NCI-H1105 (cell line): ENCODE measurements around the gene NT5M.
"Not testable (repeated sequence)": the region's sequence is repeated elsewhere in the genome, so short reads cannot be mapped to it uniquely, and the experiment has no call there.

Experiments
- DNase-seq: peaks from one replicate; lab custom pipeline; 2025; lab: John Stamatoyannopoulos, UW

The NT5M gene

GRCh38 chr17:17303010-17303846, at the start of gene NT5M:
TSS of gene NT5M (plus strand) at chr17:17303373. CDS start at chr17:17303551, 178 bp downstream.
- DNase-seq, result peak; percentile 85

- no peak for DNase-seq
Observed at GRCh38 chr17:17253406-17253805, 49.8 kb upstream of the NT5M start.

- DNase-seq, result no peak
Observed at GRCh38 chr17:17254036-17254435, 49.1 kb upstream of the NT5M start.

GRCh38 chr17:17255689-17256088, 47.5 kb upstream of the NT5M start:
- not testable (repeated sequence) for DNase-seq

- DNase-seq, result no peak
Observed at GRCh38 chr17:17256316-17256715, 46.9 kb upstream of the NT5M start.

- no peak for DNase-seq
Observed at GRCh38 chr17:17258011-17258410, 45.2 kb upstream of the NT5M start.

GRCh38 chr17:17258998-17259397, 44.2 kb upstream of the NT5M start:
- no peak for DNase-seq

GRCh38 chr17:17264430-17264829, 38.7 kb upstream of the NT5M start:
- DNase-seq, result no peak

GRCh38 chr17:17269926-17270773, 33.0 kb upstream of the NT5M start:
- no peak for DNase-seq

- no peak for DNase-seq
Observed at GRCh38 chr17:17275971-17276370, 27.2 kb upstream of the NT5M start.

- DNase-seq, result not testable (repeated sequence)
Observed at GRCh38 chr17:17277431-17277830, 25.7 kb upstream of the NT5M start.

- no peak for DNase-seq
Observed at GRCh38 chr17:17279316-17279715, 23.9 kb upstream of the NT5M start.

GRCh38 chr17:17280613-17281549, 22.3 kb upstream of the NT5M start, which contains the start of gene COPS3:
TSS of gene COPS3 (minus strand) at chr17:17281246. CDS start at chr17:17281186, 60 bp downstream.
- DNase-seq, result peak; percentile 99

GRCh38 chr17:17285951-17286350, 17.2 kb upstream of the NT5M start:
- DNase-seq, result no peak

- DNase-seq, result no peak
Observed at GRCh38 chr17:17289086-17289485, 14.1 kb upstream of the NT5M start.

- no peak for DNase-seq
Observed at GRCh38 chr17:17289701-17290100, 13.5 kb upstream of the NT5M start.

- DNase-seq, result no peak
Observed at GRCh38 chr17:17295141-17295540, 8.0 kb upstream of the NT5M start.

- DNase-seq, result no peak
Observed at GRCh38 chr17:17297217-17297616, 6.0 kb upstream of the NT5M start.

- DNase-seq, result no peak
Observed at GRCh38 chr17:17298108-17298507, 5.1 kb upstream of the NT5M start.

- DNase-seq, result no peak
Observed at GRCh38 chr17:17300624-17301568, 2.3 kb upstream of the NT5M start.

GRCh38 chr17:17301659-17302058, 1.5 kb upstream of the NT5M start:
- not testable (repeated sequence) for DNase-seq
